GM12878 (cell line): Measurements from ENCODE around the gene ATF6. TPM values are rescaled to one million over a fixed set of nuclear protein-coding genes. Genes with fewer than 3 reads are reported as not detected.

ENCODE experiments used
- ATAC-seq: fragments of 200-7000 bp; cut with Tn5 transposase; 3 replicates; pipeline ENCODE4 v1.9.1; 2020; ENCODE audit warnings: mild to moderate bottlenecking, moderate library complexity
- BruUV-seq: library from RNA; stranded (reverse); fragments of 400-500 nt; replicated peaks from 2 replicates; lab custom pipeline; 2021; lab: Mats Ljungman, UMichigan
- CTCF ChIA-PET: fragments of 300-600 bp; sonication (Branson Sonifier 250); formaldehyde crosslinking; extraction: SDS; loops from one replicate; lab custom pipeline; 2021; ENCODE audit warnings: inconsistent platforms; lab: Yijun Ruan, JAX
- POLR2A ChIA-PET: fragments of 350-600 bp; formaldehyde crosslinking; extraction: SDS; loops from one replicate; lab custom pipeline; 2021; ENCODE audit warnings: inconsistent platforms; lab: Charles Lee
- RAD21 ChIA-PET: fragments of 300-600 bp; sonication (Branson Sonifier 250); formaldehyde crosslinking; loops from one replicate; lab custom pipeline; 2023; ENCODE audit warnings: antibody characterized with exemption; ENCODE audit not compliant: unreplicated experiment; lab: Charles Lee
- SMC1A ChIA-PET: fragments of 300-600 bp; sonication (Branson Sonifier 250); formaldehyde crosslinking; loops from one replicate; lab custom pipeline; 2023; ENCODE audit not compliant: unreplicated experiment, uncharacterized antibody; lab: Charles Lee
- DNase-seq: peaks from one replicate; pipeline ENCODE4 v3.0.0-alpha.2; 2011; ENCODE audit warnings: low read depth, low spot score
- FAIRE-seq: peaks from 3 replicates; lab custom pipeline; 2011; peaks lifted over from hg19 to GRCh38; lab: Jason Lieb, UNC
- H2AFZ ChIP-seq: 2 replicates; pipeline ENCODE4 v1.6.0; 2011; ENCODE audit warnings: low read depth, low read length, control low read depth; ENCODE audit not compliant: control insufficient read depth
- H3K27ac ChIP-seq: 2 replicates; pipeline ENCODE4 v1.5.1; 2011; ENCODE audit warnings: control low read depth; ENCODE audit not compliant: control insufficient read depth, insufficient read depth
- H3K27me3 ChIP-seq, 2 experiments: replicated peaks in 1 of 2; 2 replicates each; pipeline versions ENCODE4 v1.6.0 to v1.6.1; 2011; ENCODE audit warnings: low read length in 1 of 2; ENCODE audit not compliant: control insufficient read depth in 2 of 2, insufficient read depth in 2 of 2
- H3K36me3 ChIP-seq, 2 experiments: 2 replicates each; pipeline ENCODE4 v1.5.1; 2011; ENCODE audit warnings: low read length in 1 of 2; ENCODE audit not compliant: control insufficient read depth in 2 of 2, insufficient read depth in 2 of 2
- H3K4me1 ChIP-seq: 2 replicates; pipeline ENCODE4 v1.6.1; 2011; ENCODE audit warnings: mild to moderate bottlenecking, low read length, moderate library complexity, mixed read lengths; ENCODE audit not compliant: control insufficient read depth, insufficient read depth
- H3K4me2 ChIP-seq: 2 replicates; pipeline ENCODE4 v1.6.0; 2011; ENCODE audit warnings: control low read depth; ENCODE audit not compliant: control insufficient read depth, insufficient read depth
- H3K4me3 ChIP-seq: fragments of 200-600 bp; sonication (generic); 2 replicates; pipeline ENCODE4 v1.5.1; 2016
- H3K79me2 ChIP-seq: 2 replicates; pipeline ENCODE4 v1.6.0; 2011; ENCODE audit warnings: low read length; ENCODE audit not compliant: control insufficient read depth, insufficient read depth
- H3K9ac ChIP-seq: 2 replicates; pipeline ENCODE4 v1.8.0; 2011; ENCODE audit warnings: low read length, control low read depth, mixed read lengths; ENCODE audit not compliant: control insufficient read depth, insufficient read depth
- H3K9me3 ChIP-seq: replicated peaks from 3 replicates; pipeline ENCODE4 v1.5.1; 2011; ENCODE audit warnings: mild to moderate bottlenecking, low read length; ENCODE audit not compliant: control insufficient read depth, insufficient read depth
- H4K20me1 ChIP-seq: 2 replicates; pipeline ENCODE4 v1.6.0; 2011; ENCODE audit not compliant: control insufficient read depth, insufficient read depth
- BCLAF1 ChIP-seq: fragments of 450-650 bp; IDR thresholded peaks from 2 replicates; pipeline ENCODE4 v1.6.1; 2017; ENCODE audit warnings: antibody characterized with exemption, mild to moderate bottlenecking, moderate library complexity
- BHLHE40 ChIP-seq, 2 experiments: fragments of 450-650 bp in 1 of 2; IDR thresholded peaks; 2 replicates each; pipeline ENCODE4 v1.6.1; 2011 to 2017; ENCODE audit warnings: low read depth in 2 of 2, borderline replicate concordance in 1 of 2, improper control_type of control experiment in 1 of 2, low read length in 1 of 2, mild to moderate bottlenecking in 1 of 2
- CEBPB ChIP-seq, 2 experiments: fragments of 150-350 bp in 1 of 2; IDR thresholded peaks; 2 replicates each; pipeline ENCODE4 v1.6.1; 2012 to 2014; ENCODE audit warnings: low read depth in 2 of 2, low read length in 2 of 2, borderline replicate concordance in 1 of 2, inconsistent platforms in 1 of 2
- EGR1 ChIP-seq, 2 experiments: IDR thresholded peaks; 1 replicate in 1 of 2; 2 replicates in 1 of 2; pipeline ENCODE4 v1.6.1; 2011 to 2012; ENCODE audit warnings: low read depth in 2 of 2, low read length in 2 of 2, borderline replicate concordance in 1 of 2, mild to moderate bottlenecking in 1 of 2, moderate library complexity in 1 of 2
- GABPA ChIP-seq: IDR thresholded peaks from 2 replicates; pipeline ENCODE4 v1.6.1; 2014; ENCODE audit warnings: antibody characterized with exemption, low read depth, mild to moderate bottlenecking, inconsistent platforms
- HDAC6 ChIP-seq: fragments of 200-600 bp; sonication (generic); IDR thresholded peaks from one replicate; pipeline ENCODE4 v1.8.0; 2017; ENCODE audit warnings: antibody characterized with exemption; ENCODE audit not compliant: unreplicated experiment
- MEF2B ChIP-seq: fragments of 450-650 bp; IDR thresholded peaks from 2 replicates; pipeline ENCODE4 v1.6.1; 2018; ENCODE audit warnings: mild to moderate bottlenecking, moderate library complexity; ENCODE audit not compliant: partially characterized antibody, poor library complexity, severe bottlenecking
- NBN ChIP-seq: fragments of 450-650 bp; IDR thresholded peaks from 2 replicates; pipeline ENCODE4 v1.6.1; 2016
- POU2F2 ChIP-seq: IDR thresholded peaks from 3 replicates; pipeline ENCODE4 v1.6.1; 2011; ENCODE audit warnings: low read depth, mild to moderate bottlenecking, low read length, borderline replicate concordance
- RUNX3 ChIP-seq: IDR thresholded peaks from 2 replicates; pipeline ENCODE4 v1.6.1; 2012; ENCODE audit warnings: low read length, inconsistent platforms
- SPI1 ChIP-seq: IDR thresholded peaks from 2 replicates; pipeline ENCODE4 v1.6.1; 2011; ENCODE audit warnings: low read depth, mild to moderate bottlenecking, low read length, moderate library complexity, borderline replicate concordance; ENCODE audit not compliant: insufficient read depth
- ZNF24 ChIP-seq: fragments of 450-650 bp; IDR thresholded peaks from 2 replicates; pipeline ENCODE4 v1.6.1; 2017; ENCODE audit warnings: antibody characterized with exemption, mild to moderate bottlenecking
- ZNF274 ChIP-seq: IDR thresholded peaks from one replicate; pipeline ENCODE4 v1.8.0; 2011; ENCODE audit not compliant: insufficient read length, insufficient read depth
- WGBS: methylation state at CpG from one replicate; pipeline ENCODE4 v1.1.6; 2016; ENCODE audit warnings: low lambda C conversion rate; ENCODE audit not compliant: insufficient replicate concordance, insufficient coverage; ENCODE audit errors: missing lambda C conversion rate; 5-methylcytosine and 5-hydroxymethylcytosine counted together
- in situ Hi-C: fragments of 300-500 bp; cut with MboI; formaldehyde crosslinking; loops from 9 replicates; pipeline ENCODE4 v1.14.3; 2018; ENCODE audit warnings: mixed read lengths
- intact Hi-C: fragments of 100-400 bp; cut with micrococcal nuclease; formaldehyde crosslinking; loops from one replicate; pipeline ENCODE4 v1.14.2; 2022; ENCODE audit not compliant: unreplicated experiment
- polyA plus RNA-seq, 11 experiments: library from polyadenylated mRNA; depleted of rRNA in 4 of 11; unstranded in 6 of 11; stranded (reverse) in 5 of 11; fragments of >200 nt; fragmentation: Nextera tagmentation in 4 of 11; fragmentation: Illumina TruSeq in 1 of 11; extraction: Ambion mirVana in 4 of 11; extraction: Trizol in 1 of 11; gene quantifications; 1 replicate in 1 of 11; 2 replicates in 10 of 11; pipeline versions ENCODE4 v1.2.1 to v1.2.3, GENCODE V29; 2011 to 2016; ENCODE audit warnings: inconsistent platforms in 2 of 11, missing spikeins in 2 of 11, low read depth in 1 of 11
- total RNA-seq, 4 experiments: library from RNA; depleted of rRNA in 3 of 4; stranded (reverse); fragments of >200 nt in 3 of 4; fragmentation: Illumina TruSeq in 1 of 4; extraction: Trizol in 1 of 4; gene quantifications; 2 replicates each; pipeline versions ENCODE4 v1.2.1 to v1.2.3, GENCODE V29; 2013 to 2021
- TF ChIP-seq, protein P1 (sequence below): fragments of 150-350 bp; IDR thresholded peaks from 2 replicates; pipeline ENCODE4 v1.6.1; 2014; ENCODE audit warnings: mild to moderate bottlenecking, low read depth, low read length
- TF ChIP-seq, protein P2 (sequence below): IDR thresholded peaks from 2 replicates; pipeline ENCODE4 v1.6.1; 2012; ENCODE audit warnings: mild to moderate bottlenecking, low read depth, low read length

The ATF6 gene
- total and polyA plus RNA-seq, 10 of the 15 experiments (the other 5 are each of a cell fraction or from before 2014, with no cell fraction given), result 7.8 to 24.3 (median 14.7) TPM

GRCh38 chr1:161790587-161791317 is 24.6 kb downstream of the ATF6 start:
- no peak overlapping the region for H2AFZ ChIP-seq
- no peak overlapping the region for H3K4me3 ChIP-seq
- H3K27ac ChIP-seq, result no peak overlapping the region
- no peaks in the 10 kb centered on the region for H3K27me3 ChIP-seq
- no peak for DNase-seq
- no peak overlapping the region for H3K4me2 ChIP-seq
- peaks cover 1 to 24% of the 10 kb centered on the region in 2 experiments; a peak in 3 of 4 replicates for H3K36me3 ChIP-seq
- intact Hi-C loops, result loop anchor here (10.0 kb wide), 1 partner anchor 114 kb away; no protein-coding TSS in a partner anchor
- ChIA-PET RAD21 (no interaction called here), SMC1A (interaction anchor here (4.8 kb wide), 1 partner anchor 246 kb away, joined by 132 read pairs; no protein-coding TSS in a partner anchor), CTCF (interaction anchor here (0.7 to 6.8 kb wide), 5 partner anchors 13 to 251 kb away, joined by 3 to 214 read pairs (median 15); no protein-coding TSS in a partner anchor), POLR2A (interaction anchor here (0.6 kb wide), 1 partner anchor 11 kb away, joined by 9 read pairs; no protein-coding TSS in a partner anchor)
- in situ Hi-C loops, result no loop called here
- no peak for FAIRE-seq
- no peaks in the 10 kb centered on the region for H3K79me2 ChIP-seq
- no peak overlapping the region for H3K9ac ChIP-seq
- TF ChIP-seq EGR1 (IDR thresholded peaks at IDR 0.05; ENCODE audit: borderline replicate concordance in 1 of 2, low read depth in 2 of 2, low read length in 2 of 2) (no peak), ZNF24 (no peak), SPI1 (no peak), BCLAF1 (no peak), GABPA (no peak), NBN (no peak), POU2F2 (no peak), MEF2B (no peak), HDAC6 (no peak), BHLHE40 (IDR thresholded peaks at IDR 0.05; ENCODE audit: borderline replicate concordance in 1 of 2, low read depth in 2 of 2, low read length in 1 of 2) (no peak), RUNX3 (no peak), ZNF274 (no peak), CEBPB (IDR thresholded peaks at IDR 0.05; ENCODE audit: borderline replicate concordance in 1 of 2, low read depth in 2 of 2, low read length in 2 of 2) (no peak)
- TF ChIP-seq, protein P1, sequence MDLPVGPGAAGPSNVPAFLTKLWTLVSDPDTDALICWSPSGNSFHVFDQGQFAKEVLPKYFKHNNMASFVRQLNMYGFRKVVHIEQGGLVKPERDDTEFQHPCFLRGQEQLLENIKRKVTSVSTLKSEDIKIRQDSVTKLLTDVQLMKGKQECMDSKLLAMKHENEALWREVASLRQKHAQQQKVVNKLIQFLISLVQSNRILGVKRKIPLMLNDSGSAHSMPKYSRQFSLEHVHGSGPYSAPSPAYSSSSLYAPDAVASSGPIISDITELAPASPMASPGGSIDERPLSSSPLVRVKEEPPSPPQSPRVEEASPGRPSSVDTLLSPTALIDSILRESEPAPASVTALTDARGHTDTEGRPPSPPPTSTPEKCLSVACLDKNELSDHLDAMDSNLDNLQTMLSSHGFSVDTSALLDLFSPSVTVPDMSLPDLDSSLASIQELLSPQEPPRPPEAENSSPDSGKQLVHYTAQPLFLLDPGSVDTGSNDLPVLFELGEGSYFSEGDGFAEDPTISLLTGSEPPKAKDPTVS, result no peak
- TF ChIP-seq, protein P2, sequence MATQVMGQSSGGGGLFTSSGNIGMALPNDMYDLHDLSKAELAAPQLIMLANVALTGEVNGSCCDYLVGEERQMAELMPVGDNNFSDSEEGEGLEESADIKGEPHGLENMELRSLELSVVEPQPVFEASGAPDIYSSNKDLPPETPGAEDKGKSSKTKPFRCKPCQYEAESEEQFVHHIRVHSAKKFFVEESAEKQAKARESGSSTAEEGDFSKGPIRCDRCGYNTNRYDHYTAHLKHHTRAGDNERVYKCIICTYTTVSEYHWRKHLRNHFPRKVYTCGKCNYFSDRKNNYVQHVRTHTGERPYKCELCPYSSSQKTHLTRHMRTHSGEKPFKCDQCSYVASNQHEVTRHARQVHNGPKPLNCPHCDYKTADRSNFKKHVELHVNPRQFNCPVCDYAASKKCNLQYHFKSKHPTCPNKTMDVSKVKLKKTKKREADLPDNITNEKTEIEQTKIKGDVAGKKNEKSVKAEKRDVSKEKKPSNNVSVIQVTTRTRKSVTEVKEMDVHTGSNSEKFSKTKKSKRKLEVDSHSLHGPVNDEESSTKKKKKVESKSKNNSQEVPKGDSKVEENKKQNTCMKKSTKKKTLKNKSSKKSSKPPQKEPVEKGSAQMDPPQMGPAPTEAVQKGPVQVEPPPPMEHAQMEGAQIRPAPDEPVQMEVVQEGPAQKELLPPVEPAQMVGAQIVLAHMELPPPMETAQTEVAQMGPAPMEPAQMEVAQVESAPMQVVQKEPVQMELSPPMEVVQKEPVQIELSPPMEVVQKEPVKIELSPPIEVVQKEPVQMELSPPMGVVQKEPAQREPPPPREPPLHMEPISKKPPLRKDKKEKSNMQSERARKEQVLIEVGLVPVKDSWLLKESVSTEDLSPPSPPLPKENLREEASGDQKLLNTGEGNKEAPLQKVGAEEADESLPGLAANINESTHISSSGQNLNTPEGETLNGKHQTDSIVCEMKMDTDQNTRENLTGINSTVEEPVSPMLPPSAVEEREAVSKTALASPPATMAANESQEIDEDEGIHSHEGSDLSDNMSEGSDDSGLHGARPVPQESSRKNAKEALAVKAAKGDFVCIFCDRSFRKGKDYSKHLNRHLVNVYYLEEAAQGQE, result no peak
- BruUV-seq, result no TSS peak
- H3K4me1 ChIP-seq, result no peaks in the 10 kb centered on the region
- H4K20me1 ChIP-seq, result no peaks in the 10 kb centered on the region
- no peak for ATAC-seq
- 97% methylated on average over 4 of the region's 4 CpGs for WGBS
- no peaks in the 10 kb centered on the region for H3K9me3 ChIP-seq
